ENCODE results near the gene ECHDC1.
A peak's percentile ranks its signal among the peaks of the same experiment; 100 is the strongest.
"Not testable (repeated sequence)": the region's sequence is repeated elsewhere in the genome, so short reads cannot be mapped to it uniquely, and the experiment has no call there.

The ECHDC1 gene, protein sequence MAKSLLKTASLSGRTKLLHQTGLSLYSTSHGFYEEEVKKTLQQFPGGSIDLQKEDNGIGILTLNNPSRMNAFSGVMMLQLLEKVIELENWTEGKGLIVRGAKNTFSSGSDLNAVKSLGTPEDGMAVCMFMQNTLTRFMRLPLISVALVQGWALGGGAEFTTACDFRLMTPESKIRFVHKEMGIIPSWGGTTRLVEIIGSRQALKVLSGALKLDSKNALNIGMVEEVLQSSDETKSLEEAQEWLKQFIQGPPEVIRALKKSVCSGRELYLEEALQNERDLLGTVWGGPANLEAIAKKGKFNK

DNA sequence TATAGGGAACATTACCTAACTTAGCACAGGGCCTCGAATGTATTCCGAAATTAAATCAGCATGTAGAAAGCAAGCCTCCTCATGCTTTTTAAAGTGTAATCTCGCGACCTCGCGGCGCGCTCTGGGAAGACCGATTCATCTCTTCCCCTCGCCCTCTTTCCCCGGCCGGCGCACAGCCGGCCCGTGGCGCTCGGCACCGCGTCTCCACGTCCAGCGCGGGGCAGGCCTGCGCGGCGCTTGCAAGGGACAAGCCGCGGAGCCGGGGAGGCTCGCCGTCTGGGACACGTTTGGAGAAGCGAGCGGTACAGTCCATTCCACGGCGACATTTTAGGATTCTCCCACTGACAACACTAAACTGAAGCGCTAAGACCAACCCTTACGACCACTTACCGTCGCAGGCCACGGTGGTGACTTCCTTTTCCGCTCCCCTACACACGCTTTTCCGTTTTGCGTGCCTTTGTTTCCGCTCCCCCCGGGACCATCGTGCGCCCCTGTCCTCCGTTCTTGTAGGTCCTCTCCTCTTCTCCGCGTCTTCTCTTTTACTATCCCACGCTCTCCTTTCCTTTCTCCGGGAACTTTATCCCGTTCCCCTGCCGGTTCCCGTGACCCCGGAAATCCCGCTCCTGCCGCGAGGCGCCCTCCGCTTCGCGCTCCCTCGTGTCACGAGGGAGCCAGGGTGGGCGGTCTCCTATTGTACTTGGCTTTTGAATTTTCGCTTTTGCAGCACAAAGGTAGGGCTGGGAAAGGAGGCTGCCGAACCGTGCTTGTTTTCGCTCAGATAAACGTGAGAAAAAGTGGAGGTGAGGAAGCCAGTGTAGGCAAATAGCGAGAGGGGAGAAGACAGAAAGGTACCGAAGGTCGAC is at the start of gene ECHDC1:
ECHDC1 (minus strand) TSS at position 664 of the 863 bp plus-strand sequence. CDS start 12,581 bp downstream, outside the sequence.
- DNase-seq, result peak; percentile 79

DNA sequence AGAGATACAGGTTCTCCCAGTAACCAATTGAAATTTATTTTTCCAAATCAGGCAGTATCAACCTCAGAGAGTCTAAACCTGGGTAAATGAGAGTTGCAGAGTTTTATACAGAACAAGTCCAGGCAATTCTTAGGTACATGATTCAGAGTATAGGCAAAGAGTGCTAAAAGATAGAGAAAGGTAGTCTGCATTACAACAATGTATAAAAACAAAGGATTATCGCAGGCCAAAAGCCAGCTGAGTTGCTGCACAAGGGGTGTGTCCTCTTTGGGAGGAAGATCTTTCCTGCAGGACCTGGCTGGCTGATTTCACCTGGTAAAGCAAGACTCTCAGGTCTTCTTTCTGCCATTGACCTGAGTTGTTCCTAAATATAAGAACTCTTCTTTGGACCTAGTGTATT is 48.9 kb upstream of the ECHDC1 start:
- DNase-seq, result no peak

DNA sequence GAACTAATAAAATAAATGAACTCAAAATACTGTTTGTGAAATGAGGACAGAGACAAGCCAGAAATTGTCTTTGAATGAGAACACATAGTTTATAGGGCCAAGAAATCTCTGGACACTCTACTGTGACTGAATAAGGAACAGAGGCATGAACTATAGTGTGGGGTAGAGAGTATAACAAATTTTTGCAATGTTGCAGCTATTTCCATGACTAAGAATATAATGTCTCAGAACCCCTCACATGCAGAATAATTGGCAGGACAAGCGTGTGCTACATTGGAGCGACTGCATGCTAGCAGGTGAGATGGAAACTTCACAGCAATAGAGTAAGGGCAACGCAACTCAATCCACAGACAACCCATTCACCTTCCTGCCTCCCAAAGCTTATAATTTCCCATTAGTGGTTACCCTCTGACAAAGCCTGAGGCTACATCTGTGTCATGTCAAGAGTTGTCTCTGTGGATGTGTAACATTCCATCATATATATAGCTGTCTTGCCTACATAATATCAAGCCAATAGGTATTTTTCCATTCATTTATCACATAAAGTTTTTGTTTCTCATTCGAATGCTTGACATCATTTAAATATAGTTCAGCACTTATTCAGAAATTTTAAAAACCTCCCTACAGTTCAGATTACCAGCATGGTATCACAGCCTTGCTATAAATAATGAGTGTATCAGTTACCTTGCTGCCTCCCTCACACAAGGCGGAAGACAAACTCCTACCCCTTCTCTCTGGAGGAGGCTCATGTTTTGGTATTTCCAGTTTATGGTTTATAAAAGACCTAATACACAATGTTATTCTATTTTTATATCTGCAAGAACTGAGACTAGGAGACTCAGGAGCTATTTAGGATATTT is 47.9 kb upstream of the ECHDC1 start:
- DNase-seq, result no peak

DNA sequence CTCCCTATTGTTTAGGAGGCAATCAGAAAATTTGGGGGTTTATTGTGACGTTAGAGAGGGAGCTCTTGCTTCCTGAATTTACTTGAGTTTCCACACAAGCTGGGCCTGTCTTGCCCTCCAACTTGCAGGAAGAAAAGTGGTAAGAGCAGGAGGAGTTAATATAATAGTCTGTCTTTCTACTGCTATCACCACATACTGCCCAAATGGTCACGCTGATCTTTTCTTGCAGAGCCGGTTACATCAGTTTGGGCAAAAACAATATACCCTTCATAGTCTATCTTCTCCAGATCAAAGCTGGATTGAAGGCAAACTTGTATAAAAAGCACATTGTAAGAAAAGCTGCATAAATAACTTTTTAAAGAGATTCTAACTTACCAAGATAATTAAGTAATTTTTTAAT is 46.3 kb upstream of the ECHDC1 start:
- no peak for DNase-seq

DNA sequence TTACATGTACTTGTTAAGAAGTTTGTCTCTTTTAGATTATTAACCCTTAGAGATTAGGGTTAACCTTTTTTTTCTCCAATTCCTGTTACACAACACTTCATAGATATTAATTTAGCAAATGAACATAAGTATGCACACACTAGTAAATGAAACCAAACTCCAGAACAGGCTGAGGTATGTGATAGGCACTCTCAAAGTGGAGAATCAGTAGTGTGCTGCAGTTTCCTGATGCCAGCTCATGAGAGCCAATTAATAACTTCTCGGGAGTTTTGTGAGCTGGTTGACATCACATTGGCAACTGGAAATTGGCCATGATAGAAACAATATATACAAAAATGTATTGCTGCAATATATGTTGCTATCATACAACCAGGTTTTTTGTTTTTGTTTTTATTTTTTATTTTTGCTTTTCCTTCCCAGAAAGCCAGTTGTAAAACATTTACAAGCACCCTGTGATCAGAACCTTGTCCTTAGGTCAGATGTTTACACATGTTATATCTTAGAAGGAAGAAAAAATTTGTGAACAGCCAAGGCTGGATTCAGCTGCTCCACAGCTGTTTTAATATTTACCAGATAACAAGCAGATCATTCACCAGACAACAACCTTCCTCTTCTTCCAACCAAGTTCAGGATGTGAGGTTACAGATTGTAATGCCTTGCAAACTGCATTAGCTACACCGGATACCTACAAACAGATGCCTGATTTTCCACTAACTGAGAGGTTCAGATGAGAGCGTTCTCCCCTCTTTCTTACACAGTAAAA is 42.4 kb upstream of the ECHDC1 start:
- no peak for DNase-seq

DNA sequence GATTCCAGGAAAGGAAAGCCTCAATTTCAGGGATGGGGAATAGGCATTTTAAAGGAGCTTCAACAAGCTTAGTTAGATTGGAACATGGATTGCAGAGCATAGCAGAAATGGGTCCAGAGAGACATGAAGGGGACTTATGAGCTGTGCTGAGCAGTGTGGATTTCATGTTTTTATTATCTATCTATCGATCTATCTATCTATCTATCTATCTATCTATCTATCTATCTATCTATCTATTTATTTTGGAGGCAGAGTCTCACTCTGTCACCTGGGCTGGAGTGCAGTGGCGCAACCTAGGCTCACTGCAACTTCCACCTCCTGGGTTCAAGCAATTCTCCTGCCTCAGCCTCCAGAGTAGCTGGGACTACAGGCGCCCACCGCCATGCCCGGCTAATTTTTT is 41.4 kb upstream of the ECHDC1 start:
- DNase-seq, result not testable (repeated sequence)

DNA sequence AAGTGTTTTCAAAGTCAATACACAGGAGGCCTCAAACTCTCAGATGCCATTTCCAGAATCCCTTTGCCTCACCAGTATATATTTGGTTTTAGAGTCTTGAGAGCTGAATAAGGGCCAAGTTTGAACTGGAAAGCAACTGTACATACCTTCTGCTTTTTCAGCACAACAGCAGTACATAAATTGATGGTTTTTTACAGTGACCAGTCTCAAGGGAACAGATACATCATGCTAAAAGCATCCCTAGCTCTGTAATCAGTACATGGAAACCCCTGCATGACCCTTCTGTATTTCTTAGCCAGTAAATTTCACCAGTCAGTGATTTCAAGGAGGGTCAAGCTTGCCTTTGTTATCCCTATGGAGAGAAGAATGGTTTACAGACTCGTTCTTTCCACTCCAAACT is 40.6 kb upstream of the ECHDC1 start:
- no peak for DNase-seq

DNA sequence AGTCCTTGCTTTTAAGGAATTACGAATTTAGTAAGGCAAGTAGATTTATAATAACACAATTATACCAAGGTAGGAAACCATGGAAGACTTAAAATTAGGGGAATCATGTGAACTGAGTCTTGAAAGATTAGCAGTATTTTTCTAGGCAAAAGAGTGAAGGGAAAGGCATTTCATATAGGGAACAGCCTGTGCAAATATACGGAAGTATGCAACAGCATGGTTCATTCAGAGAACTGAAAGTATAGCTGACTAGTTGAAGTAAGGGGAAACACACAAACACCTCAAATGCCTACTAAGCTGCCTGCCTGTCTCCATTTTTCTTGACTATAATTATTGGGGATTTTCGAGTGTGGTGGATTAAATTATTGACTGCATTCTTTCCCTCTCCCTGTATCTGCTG is 39.0 kb upstream of the ECHDC1 start:
- no peak for DNase-seq

DNA sequence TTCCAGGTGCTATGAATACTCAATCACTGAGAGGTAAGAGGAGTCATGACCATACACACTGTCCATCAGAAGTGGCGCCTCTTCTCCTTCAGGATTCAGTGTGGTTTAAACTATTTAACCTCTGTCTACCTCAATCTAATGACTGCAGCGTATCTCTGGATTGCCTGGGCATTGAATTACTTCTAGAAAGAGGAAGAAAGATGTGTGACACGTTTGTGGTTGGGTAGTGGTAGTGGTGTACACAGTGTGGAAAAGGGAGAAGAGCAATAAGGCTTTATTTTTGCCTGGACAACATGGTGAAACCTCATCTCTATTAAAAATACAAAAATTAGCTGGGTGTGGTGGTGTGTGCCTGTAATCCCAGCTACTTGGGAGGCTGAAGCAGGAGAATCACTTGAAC is 38.0 kb upstream of the ECHDC1 start:
- DNase-seq, result no peak

DNA sequence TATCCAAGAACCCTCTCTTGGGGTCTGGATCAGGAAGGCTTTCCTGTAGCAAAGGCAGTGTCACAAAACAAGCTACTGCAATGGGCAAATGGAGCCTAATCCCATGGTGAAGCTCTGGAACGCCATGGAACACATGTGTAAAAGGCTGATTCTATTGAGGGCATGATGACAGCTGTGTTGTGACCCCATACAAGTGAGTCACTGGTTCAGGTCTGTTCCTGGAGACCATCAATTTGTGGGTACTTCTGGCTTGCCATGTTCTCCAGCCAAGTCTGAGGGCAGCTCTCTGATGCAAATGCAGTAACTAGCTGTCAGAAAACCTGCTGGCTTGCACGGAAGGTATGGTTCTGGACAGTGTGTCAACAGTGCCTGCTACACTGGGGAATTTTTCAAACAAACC is 33.3 kb upstream of the ECHDC1 start:
- peak; percentile 22 for DNase-seq

DNA sequence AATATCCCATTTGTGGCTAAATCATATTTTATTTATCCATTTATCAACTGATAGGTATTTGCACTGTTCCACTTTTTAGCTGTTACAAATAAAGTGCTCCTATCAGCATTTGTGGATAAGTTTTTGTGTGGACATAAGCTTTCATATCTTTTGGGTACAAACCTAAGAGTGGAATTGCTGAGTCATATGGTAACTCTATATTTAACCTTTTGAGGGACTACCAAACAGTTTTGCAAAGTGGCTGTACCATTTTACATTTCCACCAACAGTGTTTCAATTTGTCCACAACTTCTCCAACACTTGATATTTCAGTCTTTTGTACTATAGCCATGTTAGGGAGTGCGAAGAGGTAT is 23.6 kb upstream of the ECHDC1 start:
- peak; percentile 10 for DNase-seq

DNA sequence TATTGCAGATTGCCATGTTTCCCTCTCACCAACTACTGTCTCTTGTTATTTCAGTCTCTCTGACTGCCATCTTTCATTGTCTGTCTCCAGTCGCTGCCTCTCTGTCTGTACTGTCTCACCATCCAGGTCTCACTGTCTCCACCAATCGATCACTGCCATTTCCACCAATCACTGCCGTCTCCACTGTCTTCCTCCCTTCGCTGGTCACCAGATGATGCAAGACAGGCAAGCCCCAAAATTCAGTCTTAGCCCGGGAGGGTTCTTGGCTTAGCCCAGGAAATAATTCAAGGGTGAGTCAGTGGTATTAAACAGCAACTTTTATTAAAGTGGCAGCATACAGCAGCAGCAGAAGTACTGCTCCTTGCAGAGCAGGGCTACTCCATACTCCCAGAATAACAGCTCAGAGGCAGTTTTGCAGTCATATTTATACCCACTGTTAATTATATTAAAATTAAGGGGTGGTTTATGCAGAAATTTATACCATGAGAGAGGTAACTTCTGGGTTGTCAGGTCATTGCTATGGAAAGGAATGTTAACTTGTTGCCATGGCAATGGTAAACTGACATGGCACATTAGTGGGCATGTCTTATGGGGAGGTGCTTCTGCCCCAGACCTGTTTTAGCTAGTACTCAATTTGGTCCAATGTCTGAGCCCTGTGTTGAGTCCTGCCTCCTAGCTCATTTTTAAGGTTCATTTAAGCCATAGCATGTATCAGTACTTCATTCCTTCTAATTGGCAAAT is 23.0 kb upstream of the ECHDC1 start:
- peak; percentile 97 for DNase-seq

DNA sequence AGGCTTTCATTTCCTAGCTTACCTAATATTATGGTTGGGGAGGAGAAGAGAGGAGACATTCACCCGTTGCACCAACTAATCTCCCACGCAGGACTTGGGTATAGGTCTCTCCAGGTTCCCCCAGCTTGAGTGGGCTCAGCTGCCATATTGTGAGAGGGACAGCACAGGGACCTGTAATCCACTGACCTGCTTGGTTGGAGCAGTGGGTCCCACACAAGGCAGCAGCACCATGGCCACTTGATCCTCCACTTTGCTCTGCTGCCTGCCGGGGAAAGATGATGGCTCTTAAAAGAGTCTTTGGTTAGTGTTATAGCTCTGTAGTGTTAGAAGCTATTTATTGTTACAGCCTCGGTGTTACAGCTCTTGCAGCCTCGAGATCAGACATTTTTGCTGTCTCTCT is 22.5 kb upstream of the ECHDC1 start:
- no peak for DNase-seq

DNA sequence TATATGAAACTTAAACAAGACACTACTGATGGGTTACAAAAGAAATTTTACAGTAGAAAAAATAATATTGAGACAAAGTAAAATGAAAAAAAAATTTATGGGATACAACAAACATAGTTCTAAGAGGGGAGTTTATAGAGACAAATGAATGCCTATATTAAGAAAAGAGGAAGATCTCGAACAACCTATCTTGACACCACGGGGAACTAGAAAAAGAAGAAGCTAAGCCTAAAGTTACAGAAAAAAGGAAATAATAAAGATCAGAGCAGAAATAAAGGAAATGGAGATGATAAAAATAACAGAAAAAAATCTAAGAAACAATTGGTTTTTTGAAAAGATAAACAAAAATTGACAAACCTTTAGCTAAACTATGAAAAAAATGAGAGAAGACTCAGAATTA is 9.1 kb upstream of the ECHDC1 start:
- DNase-seq, result no peak

DNA sequence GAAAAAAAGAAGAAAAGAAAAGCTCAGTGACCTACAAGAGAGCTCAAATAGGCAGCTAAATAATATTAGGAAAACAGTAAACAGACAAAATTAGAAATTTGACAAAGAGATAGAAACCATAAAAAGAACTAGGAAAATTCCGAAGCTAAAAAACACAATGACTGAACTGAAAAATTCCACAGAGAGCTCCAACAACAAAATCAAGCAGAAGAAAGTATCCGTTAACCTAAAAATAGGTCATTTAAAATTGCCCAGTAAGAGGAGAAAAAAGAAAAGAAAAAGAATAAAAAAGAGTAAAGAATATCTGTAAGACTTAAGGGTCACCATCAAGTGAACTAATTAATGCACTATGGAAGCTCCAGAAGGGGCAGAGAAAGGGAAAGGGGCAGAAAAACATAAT is 6.6 kb upstream of the ECHDC1 start:
- DNase-seq, result no peak

DNA sequence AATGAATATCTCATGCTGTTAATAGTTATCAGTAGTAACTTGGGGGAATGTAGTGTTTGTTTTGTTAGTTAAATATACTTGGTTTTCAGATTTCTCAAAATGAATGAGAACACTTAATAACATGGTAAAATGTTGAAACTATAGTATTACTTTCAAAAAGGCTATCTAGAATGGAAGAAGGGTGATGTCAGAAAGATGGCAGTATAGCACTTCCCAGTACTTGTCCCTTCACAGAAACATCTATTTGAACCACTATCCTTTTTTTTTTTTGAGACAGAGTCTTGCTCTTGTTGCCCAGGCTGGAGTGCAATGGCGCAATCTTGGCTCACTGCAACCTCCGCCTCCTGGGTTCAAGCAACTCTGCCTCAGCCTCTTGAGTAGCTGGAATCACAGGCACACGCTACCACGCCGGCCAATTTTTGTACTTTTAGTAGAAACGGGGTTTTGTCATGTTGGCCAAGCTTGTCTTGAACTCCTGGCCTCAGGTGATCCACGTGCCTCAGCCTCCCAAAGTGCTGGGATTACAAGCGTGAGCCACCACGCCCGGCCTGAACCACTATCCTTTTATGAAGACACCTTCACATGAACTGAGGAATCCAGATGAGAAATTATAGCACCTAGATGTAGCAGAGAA is 4.7 kb upstream of the ECHDC1 start:
- DNase-seq, result no peak

DNA sequence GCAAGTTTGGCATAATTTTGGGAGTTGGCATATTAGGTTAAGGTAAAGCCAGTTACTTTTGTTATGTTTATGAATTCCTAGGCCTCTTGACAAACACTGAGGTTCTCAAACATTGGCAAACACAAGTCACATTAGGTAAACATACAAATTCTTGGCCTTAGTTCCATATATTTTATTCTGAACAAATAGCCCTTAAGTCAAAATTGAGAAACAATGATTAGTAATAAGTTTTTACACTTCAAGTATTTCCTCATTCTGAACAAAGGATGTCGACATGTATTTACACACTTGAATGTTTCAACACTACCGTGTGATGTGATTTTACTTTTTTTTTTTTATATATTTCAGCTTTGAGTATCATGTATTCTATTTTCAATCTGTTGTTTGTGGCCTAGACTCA is 3.8 kb upstream of the ECHDC1 start:
- DNase-seq, result peak; percentile 67

DNA sequence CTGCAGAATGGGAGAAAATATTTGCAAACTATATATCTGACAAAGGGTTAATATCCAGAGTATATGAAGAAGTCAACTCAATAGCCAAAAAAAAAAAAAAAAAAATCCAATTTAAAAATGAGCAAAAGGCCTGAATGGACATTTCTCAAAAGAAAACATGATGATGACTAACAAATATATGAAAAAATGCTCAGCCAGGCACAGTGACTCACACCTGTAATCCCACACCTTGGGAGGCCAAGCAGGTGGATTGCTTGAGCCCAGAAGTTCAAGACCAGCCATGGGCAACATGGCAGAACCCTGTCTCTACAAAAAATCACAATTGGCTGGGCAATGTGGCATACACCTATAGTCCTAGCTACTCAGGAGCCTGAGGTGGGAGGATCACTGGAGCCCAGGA is 2.1 kb upstream of the ECHDC1 start:
- DNase-seq, result no peak

DNA sequence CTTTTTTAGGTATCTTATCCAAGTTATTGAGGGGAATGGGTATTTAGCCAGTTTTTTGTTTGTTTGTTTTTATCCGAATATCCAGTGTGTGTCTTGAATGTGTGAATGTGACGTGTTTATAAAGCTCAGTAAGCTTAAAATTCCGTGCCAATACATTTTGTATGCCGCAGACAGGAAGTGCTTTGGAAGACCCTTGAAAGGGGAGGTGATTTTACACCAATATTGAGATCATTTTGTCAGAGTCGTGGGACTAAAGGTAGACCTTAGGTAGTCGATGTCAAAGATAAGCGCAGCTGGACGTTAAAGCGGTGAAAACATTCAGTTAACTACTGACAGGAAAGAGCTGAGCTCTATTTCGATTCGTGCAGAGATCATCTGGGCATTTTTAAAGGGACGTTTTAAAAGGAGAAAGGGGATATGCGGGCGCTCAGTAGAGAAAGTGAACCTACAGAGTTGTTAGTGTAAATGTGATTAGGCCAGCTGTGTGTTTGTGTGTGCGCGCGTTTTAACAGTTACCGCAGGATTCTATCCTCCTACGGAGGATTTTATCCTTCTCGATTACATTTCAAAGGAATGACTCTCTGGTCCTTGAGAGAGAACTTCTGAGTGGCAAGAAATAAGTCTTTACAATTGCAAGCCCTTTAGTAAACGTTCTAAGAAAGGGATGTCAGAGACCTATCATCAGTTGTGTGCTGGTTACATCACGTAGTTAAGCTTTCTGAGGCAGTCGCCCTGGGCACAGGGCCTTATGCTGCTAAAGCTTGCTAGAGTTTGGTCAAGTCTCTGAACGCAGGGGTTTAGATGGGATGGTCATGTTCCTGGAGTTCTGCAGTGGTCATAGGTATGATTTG is 625 bp upstream of the ECHDC1 start:
- peak; percentile 25 for DNase-seq

DNA sequence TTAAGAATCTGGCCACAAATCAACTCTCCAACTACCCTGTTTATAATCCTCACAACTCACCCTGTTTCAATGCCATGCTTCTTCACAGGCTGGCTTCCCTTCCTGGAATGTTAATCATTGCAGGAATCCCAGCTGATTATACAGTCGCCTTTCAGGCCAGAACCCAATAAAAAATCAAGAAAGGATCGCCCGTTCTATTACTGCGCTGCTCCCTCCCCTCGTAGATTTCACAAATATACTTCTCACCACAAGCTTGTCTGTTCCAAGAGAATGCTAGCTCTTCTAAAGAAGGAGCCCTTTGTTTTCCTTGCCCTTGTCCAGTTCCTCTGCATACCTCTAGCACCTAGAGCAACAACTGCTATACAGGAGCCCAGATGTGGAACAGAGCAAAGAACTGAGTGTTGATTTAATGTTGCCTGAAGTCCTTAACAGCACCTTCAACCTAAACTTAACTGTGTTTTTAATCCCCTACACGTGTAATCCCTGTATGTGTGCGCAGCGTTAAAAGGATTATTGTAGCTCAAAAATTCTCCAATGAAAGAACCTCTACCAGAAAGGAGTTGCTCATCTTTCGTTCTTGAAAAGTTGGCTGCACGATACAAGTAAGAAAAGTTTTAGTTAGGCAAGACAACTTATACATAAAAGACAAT is 988 bp downstream of the ECHDC1 start:
- DNase-seq, result peak; percentile 24

All from HCEC 1CT (cell line).